Measurements from ENCODE around the gene NPPA.

NPPA gene

DNA sequence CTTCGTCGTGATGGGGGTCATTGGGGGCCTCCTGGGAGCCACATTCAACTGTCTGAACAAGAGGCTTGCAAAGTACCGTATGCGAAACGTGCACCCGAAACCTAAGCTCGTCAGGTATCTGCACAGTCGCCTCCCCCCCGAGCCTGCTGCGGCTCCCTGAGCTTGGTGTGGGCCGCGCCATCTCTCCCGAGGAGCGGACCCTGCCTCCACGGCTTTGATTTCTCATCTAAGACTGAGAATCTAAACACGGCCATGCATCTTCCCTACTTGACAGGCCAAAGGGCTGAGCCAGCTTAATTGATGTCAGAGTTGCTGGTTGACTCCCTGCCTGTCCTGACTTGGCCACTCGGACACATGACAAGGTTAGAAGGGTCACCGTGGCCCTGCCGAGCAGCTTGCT lies 19.1 kb downstream of the NPPA start:
- no peak for DNase-seq (ENCODE audit: low read depth)
- no peak overlapping the region for H3K4me3 ChIP-seq (ENCODE audit: low read depth, low read length)
- TF ChIP-seq, protein P1, sequence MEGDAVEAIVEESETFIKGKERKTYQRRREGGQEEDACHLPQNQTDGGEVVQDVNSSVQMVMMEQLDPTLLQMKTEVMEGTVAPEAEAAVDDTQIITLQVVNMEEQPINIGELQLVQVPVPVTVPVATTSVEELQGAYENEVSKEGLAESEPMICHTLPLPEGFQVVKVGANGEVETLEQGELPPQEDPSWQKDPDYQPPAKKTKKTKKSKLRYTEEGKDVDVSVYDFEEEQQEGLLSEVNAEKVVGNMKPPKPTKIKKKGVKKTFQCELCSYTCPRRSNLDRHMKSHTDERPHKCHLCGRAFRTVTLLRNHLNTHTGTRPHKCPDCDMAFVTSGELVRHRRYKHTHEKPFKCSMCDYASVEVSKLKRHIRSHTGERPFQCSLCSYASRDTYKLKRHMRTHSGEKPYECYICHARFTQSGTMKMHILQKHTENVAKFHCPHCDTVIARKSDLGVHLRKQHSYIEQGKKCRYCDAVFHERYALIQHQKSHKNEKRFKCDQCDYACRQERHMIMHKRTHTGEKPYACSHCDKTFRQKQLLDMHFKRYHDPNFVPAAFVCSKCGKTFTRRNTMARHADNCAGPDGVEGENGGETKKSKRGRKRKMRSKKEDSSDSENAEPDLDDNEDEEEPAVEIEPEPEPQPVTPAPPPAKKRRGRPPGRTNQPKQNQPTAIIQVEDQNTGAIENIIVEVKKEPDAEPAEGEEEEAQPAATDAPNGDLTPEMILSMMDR (IDR thresholded peaks at IDR 0.05; ENCODE audit: control insufficient read depth, extremely low read depth, insufficient read depth) = no peak

DNA sequence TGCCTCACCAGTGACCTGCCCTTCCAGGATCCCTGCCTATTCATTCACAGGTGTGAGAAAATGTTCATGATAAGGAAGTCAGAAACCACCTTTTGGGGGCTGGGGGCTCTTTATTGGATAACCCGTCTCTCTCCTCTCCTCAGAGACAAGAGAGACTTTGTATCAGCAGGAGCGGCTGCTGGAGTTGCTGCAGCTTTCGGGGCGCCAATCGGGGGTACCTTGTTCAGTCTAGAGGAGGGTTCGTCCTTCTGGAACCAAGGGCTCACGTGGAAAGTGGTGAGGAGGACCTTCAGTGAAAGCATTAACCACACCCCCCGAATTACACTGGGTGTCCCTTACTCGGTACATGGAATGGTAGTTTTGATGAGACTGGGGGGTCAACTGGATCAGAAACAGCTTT lies 20.6 kb downstream of the NPPA start:
- no peak overlapping the region for H3K4me3 ChIP-seq (ENCODE audit: low read depth, low read length)
- TF ChIP-seq, protein P1 (IDR thresholded peaks at IDR 0.05; ENCODE audit: control insufficient read depth, extremely low read depth, insufficient read depth) = no peak
- no peak for DNase-seq (ENCODE audit: low read depth)

DNA sequence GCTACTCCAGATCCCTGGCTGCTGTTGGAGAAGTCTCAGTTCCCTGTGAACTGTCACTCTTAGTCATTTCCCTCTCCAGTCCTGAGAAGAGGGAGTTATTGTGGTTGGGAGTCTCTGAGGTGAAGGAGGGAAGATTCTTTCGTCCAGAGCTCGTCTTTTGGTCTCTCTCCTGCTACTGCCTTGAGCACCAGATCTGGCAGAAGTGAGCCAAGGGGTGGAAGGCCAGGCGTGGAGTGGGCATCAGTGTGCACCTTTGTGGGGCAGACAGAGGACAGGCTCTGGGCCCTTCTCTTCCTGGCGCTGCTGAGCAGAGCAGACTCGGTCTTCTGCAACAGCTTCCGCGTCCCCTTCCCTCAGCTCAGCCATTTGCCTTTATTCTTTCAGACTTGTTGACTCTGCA lies 22.5 kb downstream of the NPPA start:
- TF ChIP-seq, protein P1 (IDR thresholded peaks at IDR 0.05; ENCODE audit: control insufficient read depth, extremely low read depth, insufficient read depth) = no peak
- DNase-seq (ENCODE audit: low read depth) = no peak
- no peak overlapping the region for H3K4me3 ChIP-seq (ENCODE audit: low read depth, low read length)

DNA sequence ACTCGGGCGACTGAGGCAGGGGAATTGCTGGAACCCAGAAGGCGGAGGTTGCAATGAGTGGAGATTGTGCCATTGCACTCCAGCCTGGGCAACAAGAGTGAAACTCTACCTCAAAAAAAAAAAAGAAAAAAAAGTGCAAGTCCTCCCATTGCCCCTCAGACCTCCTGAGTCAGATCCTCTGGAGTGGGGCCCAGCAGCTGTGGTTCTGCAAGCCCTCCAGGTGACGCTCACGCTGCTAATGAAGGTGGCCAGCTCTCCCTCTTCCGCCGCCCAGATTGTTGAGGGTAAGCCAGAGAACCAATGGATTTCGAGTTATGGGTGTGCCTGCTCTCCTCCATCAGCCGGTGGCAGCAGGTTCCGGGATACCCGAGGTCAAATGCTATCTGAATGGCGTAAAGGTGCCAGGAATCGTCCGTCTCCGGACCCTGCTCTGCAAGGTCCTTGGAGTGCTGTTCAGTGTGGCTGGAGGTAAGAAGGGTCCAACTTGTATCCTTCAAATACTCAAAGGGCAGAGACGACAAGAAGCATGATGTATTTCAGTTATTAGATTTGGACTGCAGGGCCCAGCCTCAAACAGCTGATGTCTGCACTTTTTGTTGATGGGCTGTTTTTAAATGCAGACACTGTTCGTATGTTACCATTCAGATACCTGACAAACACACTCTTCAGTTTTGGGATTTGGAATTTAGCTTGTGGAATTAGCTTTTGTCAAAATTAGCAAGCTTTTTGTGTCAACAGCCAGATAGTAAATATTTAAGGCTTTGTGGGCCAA lies 24.0 kb downstream of the NPPA start:
- TF ChIP-seq, protein P1 (IDR thresholded peaks at IDR 0.05; ENCODE audit: control insufficient read depth, extremely low read depth, insufficient read depth) = no peak
- DNase-seq (ENCODE audit: low read depth) = no peak
- no peak overlapping the region for H3K4me3 ChIP-seq (ENCODE audit: low read depth, low read length)

DNA sequence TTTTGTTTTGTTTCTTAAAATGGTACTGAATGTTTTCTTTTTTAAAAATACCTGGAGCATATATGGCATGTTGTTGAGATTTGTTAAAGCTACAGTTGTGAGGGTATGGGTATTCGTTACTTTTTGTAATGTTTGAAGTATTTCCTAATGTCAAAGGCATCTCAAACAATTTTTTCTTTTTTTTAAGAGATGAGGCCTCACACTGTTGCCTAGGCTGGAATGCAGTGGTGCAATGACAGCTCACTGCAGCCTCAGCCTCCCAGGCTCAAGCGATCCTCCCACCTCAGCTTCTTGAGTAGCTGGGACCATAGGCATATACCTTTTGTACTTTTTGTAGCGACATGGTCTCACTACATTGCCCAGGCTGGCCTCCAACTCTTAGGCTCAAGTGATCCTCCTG lies 25.5 kb downstream of the NPPA start:
- no peak for DNase-seq (ENCODE audit: low read depth)
- TF ChIP-seq, protein P1 (IDR thresholded peaks at IDR 0.05; ENCODE audit: control insufficient read depth, extremely low read depth, insufficient read depth) = no peak
- H3K4me3 ChIP-seq (ENCODE audit: low read depth, low read length) = no peak overlapping the region

DNA sequence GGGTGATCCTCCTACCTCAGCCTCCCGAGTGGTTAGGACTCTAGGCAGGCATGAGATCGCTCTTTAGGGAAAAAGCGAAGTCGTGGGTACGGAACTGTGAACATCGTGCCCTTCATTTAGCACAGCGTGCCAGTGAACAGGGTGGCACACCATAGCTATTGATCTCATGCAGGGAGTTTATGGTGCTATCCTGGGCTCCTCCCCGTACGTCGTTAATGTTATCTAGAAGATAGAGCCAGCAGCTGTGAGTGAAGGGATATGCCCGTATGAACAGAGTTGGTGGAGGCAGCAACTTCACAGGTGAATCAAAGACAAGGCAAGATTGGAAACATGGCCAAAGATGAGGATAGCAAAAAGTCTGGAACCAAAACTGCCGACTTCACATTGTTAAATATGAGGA lies 30.4 kb downstream of the NPPA start:
- DNase-seq (ENCODE audit: low read depth) = no peak
- TF ChIP-seq, protein P1 (IDR thresholded peaks at IDR 0.05; ENCODE audit: control insufficient read depth, extremely low read depth, insufficient read depth) = no peak
- H3K4me3 ChIP-seq (ENCODE audit: low read depth, low read length) = no peak overlapping the region

DNA sequence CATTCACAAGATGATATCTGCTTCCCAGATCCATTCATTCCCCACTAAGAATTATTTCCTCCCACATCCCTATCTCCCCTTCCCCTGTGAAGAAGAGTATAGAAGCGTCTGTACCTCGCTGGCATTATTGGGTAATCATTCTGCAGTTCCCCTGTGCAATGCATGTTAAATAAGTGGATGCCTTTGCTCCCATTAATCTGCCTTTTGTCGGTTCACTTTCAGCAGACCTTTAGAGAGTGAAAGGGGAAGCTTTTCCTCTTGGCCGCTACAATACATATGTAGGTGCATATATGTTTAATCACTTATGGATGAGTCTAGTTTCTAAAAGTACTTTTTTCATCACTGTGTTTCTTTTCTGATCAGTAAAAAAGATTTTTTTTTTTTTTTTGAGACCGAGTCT lies 34.6 kb downstream of the NPPA start:
- TF ChIP-seq, protein P1 (IDR thresholded peaks at IDR 0.05; ENCODE audit: control insufficient read depth, extremely low read depth, insufficient read depth) = no peak
- no peak for DNase-seq (ENCODE audit: low read depth)
- no peak overlapping the region for H3K4me3 ChIP-seq (ENCODE audit: low read depth, low read length)

Measured in LNCaP clone FGC (cell line).